ENCODE results near the gene TANGO6. TPM values are rescaled to one million over a fixed set of nuclear protein-coding genes. Genes with fewer than 3 reads are reported as not detected.
A peak's percentile ranks its signal among the peaks of the same experiment; 100 is the strongest.
"Not testable (repeated sequence)": the region's sequence is repeated elsewhere in the genome, so short reads cannot be mapped to it uniquely, and the experiment has no call there.

The TANGO6 gene
- total RNA-seq, 1 experiment from 2014 or later, result 18.2 TPM

GRCh38 chr16:68835970-68836369, 7.4 kb upstream of the TANGO6 start:
- ChIA-PET CTCF (no interaction called here), POLR2A (no interaction called here)
- H3K27me3 Mint-ChIP-seq (ENCODE audit: insufficient read depth, unreplicated experiment), result no peaks in the 10 kb centered on the region
- no TSS peak for BruUV-seq (replicated peaks)
- H3K4me1 ChIP-seq, result no peaks in the 10 kb centered on the region
- H3K27ac Mint-ChIP-seq (ENCODE audit: unreplicated experiment), result no peak overlapping the region
- no peaks in the 10 kb centered on the region for H3K9me3 ChIP-seq
- H3K36me3 Mint-ChIP-seq (ENCODE audit: insufficient read depth, unreplicated experiment), result peaks cover 82% of the 10 kb centered on the region
- H3K4me3 Mint-ChIP-seq (ENCODE audit: unreplicated experiment), result no peak overlapping the region
- H3K36me3 ChIP-seq (ENCODE audit: control insufficient read depth, insufficient read depth, low read length), result peaks cover 3% of the 10 kb centered on the region; the same call in 1 of the 2 replicates
- H3K9me3 Mint-ChIP-seq (ENCODE audit: unreplicated experiment), result no peaks in the 10 kb centered on the region
- H3K4me3 ChIP-seq (ENCODE audit: low read depth, low read length), result no peak overlapping the region
- no peak for TF ChIP-seq CTCF (IDR thresholded peaks at IDR 0.05; ENCODE audit: insufficient read depth in 1 of 2, low read depth in 1 of 2, low read length in 1 of 2, severe bottlenecking in 1 of 2, unreplicated experiment in 1 of 2)
- intact Hi-C loops (cut with micrococcal nuclease; ENCODE audit: unreplicated experiment), result no loop called here
- no peak for DNase-seq
- H3K27me3 ChIP-seq (replicated peaks; ENCODE audit: control insufficient read depth, insufficient read depth, low read length), result no peaks in the 10 kb centered on the region
- H3K4me1 Mint-ChIP-seq (ENCODE audit: low read depth, unreplicated experiment), result no peaks in the 10 kb centered on the region

DNA sequence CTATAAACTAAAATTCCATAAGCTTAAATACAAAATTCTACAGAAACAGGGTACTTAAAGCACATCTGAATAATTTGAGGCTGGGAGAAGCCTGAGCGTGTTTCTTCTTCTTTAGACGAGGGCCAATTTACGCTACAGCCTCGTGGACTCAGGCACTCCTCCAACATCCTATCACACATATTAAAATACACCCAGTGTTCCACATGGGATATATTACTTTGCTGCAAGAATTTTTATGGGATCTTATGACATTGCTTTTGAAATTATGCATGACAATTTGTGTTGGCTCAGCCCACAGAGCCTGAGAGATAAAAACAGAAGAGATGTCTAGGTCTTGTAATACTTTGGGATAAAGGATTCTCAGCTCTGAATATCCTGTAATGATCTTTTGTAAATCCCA, 3.5 kb upstream of the TANGO6 start:
- Mint-ChIP-seq H3K9me3 (ENCODE audit: unreplicated experiment) (no peaks in the 10 kb centered on the region), H3K4me3 (ENCODE audit: unreplicated experiment) (no peak overlapping the region), H3K27ac (ENCODE audit: unreplicated experiment) (no peak overlapping the region), H3K36me3 (ENCODE audit: insufficient read depth, unreplicated experiment) (peaks cover 57% of the 10 kb centered on the region), H3K4me1 (ENCODE audit: low read depth, unreplicated experiment) (peaks cover 6% of the 10 kb centered on the region), H3K27me3 (ENCODE audit: insufficient read depth, unreplicated experiment) (no peaks in the 10 kb centered on the region)
- ChIA-PET CTCF (no interaction called here), POLR2A (no interaction called here)
- no peaks in the 10 kb centered on the region for H3K36me3 ChIP-seq (ENCODE audit: control insufficient read depth, insufficient read depth, low read length)
- TF ChIP-seq CTCF (IDR thresholded peaks at IDR 0.05; ENCODE audit: insufficient read depth in 1 of 2, low read depth in 1 of 2, low read length in 1 of 2, severe bottlenecking in 1 of 2, unreplicated experiment in 1 of 2), result no peak
- no peaks in the 10 kb centered on the region for H3K27me3 ChIP-seq (replicated peaks; ENCODE audit: control insufficient read depth, insufficient read depth, low read length)
- H3K9me3 ChIP-seq, result no peaks in the 10 kb centered on the region
- H3K4me3 ChIP-seq (ENCODE audit: low read depth, low read length), result no peak overlapping the region
- intact Hi-C loops (cut with micrococcal nuclease; ENCODE audit: unreplicated experiment), result no loop called here
- DNase-seq, result no peak
- peaks cover 4% of the 10 kb centered on the region; the same call in 1 of the 2 replicates for H3K4me1 ChIP-seq
- no TSS peak for BruUV-seq (replicated peaks)

GRCh38 chr16:68842964-68843481, 308 bp upstream of the TANGO6 start:
- H3K27ac Mint-ChIP-seq (ENCODE audit: unreplicated experiment), result peak overlapping the region; percentile 74
- H3K9me3 Mint-ChIP-seq (ENCODE audit: unreplicated experiment); H3K4me1 ChIP-seq; POLR2A ChIA-PET; H3K27me3 Mint-ChIP-seq (ENCODE audit: insufficient read depth, unreplicated experiment); H3K36me3 ChIP-seq (ENCODE audit: control insufficient read depth, insufficient read depth, low read length); H3K27me3 ChIP-seq (replicated peaks; ENCODE audit: control insufficient read depth, insufficient read depth, low read length); H3K9me3 ChIP-seq; BruUV-seq (replicated peaks); H3K4me1 Mint-ChIP-seq (ENCODE audit: low read depth, unreplicated experiment): not testable (repeated sequence)
- H3K4me3 Mint-ChIP-seq (ENCODE audit: unreplicated experiment), result peak overlapping the region; percentile 70
- peaks cover 29% of the 10 kb centered on the region for H3K36me3 Mint-ChIP-seq (ENCODE audit: insufficient read depth, unreplicated experiment)
- peak overlapping the region; percentile 91 for H3K4me3 ChIP-seq (ENCODE audit: low read depth, low read length)
- DNase-seq, result peak in 1 of 2 experiments; percentile 22
- intact Hi-C loops (cut with micrococcal nuclease; ENCODE audit: unreplicated experiment), result loop anchor here (1.0 kb wide), 1 partner anchor 139 kb away; no protein-coding TSS in a partner anchor
- CTCF ChIA-PET, result interaction anchor here (1.6 kb wide), 1 partner anchor 280 kb away, joined by 14 read pairs; no protein-coding TSS in a partner anchor
